Right cardiac atrium (tissue), 5 donors: ENCODE results near the gene COQ8B. TPM values are rescaled to one million over a fixed set of nuclear protein-coding genes. Genes with fewer than 3 reads are reported as not detected.

Experiments used
- ATAC-seq, 2 donors: fragments of 200-7000 bp; cut with Tn5 transposase; one replicate each; pipeline versions ENCODE4 v1.8.0 to v1.9.1; 2020; ENCODE audit warnings: moderate library complexity in 2 of 2, mild to moderate bottlenecking in 1 of 2
- DNase-seq, 3 donors: peaks; one replicate each; pipeline ENCODE4 v3.0.0-alpha.2; 2020
- H3K27ac ChIP-seq: one replicate; pipeline ENCODE4 v1.5.1; 2013; ENCODE audit warnings: mild to moderate bottlenecking, low read length, control low read depth, moderate library complexity
- H3K27me3 ChIP-seq: one replicate; pipeline ENCODE4 v1.6.1; 2013; ENCODE audit not compliant: control insufficient read depth, insufficient read depth
- H3K4me1 ChIP-seq: one replicate; pipeline ENCODE4 v1.6.1; 2013; ENCODE audit warnings: low read length; ENCODE audit not compliant: control insufficient read depth, insufficient read depth
- H3K4me3 ChIP-seq: one replicate; pipeline ENCODE4 v1.5.1; 2013; ENCODE audit warnings: low read length, control low read depth
- H3K9me3 ChIP-seq: one replicate; pipeline ENCODE4 v1.6.1; 2013; ENCODE audit warnings: low read length; ENCODE audit not compliant: control insufficient read depth
- WGBS: extraction: QIAGEN DNeasy Blood & Tissue Kit; methylation state at CpG from one replicate; pipeline ENCODE4 v1.1.7; 2013; 5-methylcytosine and 5-hydroxymethylcytosine counted together
- intact Hi-C, 4 donors: fragments of 100-400 bp; cut with DNase I; formaldehyde crosslinking; loops; one replicate each; pipeline versions ENCODE4 v1.11.0 to v1.14.0; 2022 to 2023
- polyA plus RNA-seq: library from polyadenylated mRNA; stranded (reverse); fragments of 200-250 nt; gene quantifications from one replicate; pipeline ENCODE4 v1.2.3, GENCODE V29; 2013
- total RNA-seq, 4 donors: library from RNA; stranded (reverse); fragmentation: NEBNext Ultra II Directional; extraction: Animal tissue kit (Norgen Biotek cat#: 25700); gene quantifications; one replicate each; pipeline ENCODE4 v1.2.1, GENCODE V29; 2021
- donor health status: healthy with polysubstance abuse.
- donor health status: DM: no; HTN: yes; CAD: no.
- donor health status: DM: no; HTN: no; CAD: no.
- donor health status: DM: no; HTN: yes; CAD: no; lungs with severe emphysema.
- donor health status: DM: yes; HTN: yes; CAD: no.

COQ8B gene
- total and polyA plus RNA-seq, 5 donors = 22.8 to 34.0 (median 25.5) TPM

DNA sequence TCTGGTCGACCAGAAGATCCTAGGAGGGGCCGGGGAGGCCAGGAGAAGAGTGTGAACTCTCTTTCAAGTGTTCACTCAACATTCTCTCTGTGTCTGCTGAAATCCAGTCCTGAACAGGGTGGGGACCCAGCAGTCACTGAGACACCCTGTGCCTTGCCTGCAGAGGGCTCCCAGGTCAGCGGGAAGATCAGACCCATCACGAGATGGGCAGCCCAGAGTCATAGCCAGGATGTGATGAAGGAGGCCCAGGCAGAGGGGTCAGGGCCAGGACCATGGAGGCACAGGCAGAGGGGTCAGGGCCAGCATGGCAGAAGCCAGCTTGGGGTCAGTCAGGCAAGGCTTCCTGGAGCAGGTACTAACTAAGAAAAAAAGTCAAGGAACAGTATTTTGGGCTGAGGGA is 35.6 kb downstream of the COQ8B start:
- DNase-seq = no peak
- intact Hi-C loops = no loop called here
- H3K27ac ChIP-seq = no peak overlapping the region
- H3K4me3 ChIP-seq = no peak overlapping the region
- WGBS = 83% methylated on average over 4 of the region's 4 CpGs
- no peak for ATAC-seq
- no peaks in the 10 kb centered on the region for H3K9me3 ChIP-seq
- H3K27me3 ChIP-seq = no peaks in the 10 kb centered on the region
- H3K4me1 ChIP-seq = no peaks in the 10 kb centered on the region

- no peaks in the 10 kb centered on the region for H3K4me1 ChIP-seq
- intact Hi-C loops = no loop called here
- no peak overlapping the region for H3K27ac ChIP-seq
- DNase-seq = no peak
- no peak overlapping the region for H3K4me3 ChIP-seq
- H3K9me3 ChIP-seq = no peaks in the 10 kb centered on the region
- no peaks in the 10 kb centered on the region for H3K27me3 ChIP-seq
- no peak for ATAC-seq
- WGBS = 94% methylated on average over 23 of the region's 23 CpGs
Observed at GRCh38 chr19:40677156-40677555, 39.5 kb downstream of the COQ8B start.

- DNase-seq (no peak), ATAC-seq (peak in 1 of 2 donors; percentile 6)
- H3K27ac ChIP-seq = no peak overlapping the region
- intact Hi-C loops = no loop called here
- H3K4me3 ChIP-seq = no peak overlapping the region
- no peaks in the 10 kb centered on the region for H3K4me1 ChIP-seq
- no peaks in the 10 kb centered on the region for H3K9me3 ChIP-seq
- no peaks in the 10 kb centered on the region for H3K27me3 ChIP-seq
- 81% methylated on average over 3 of the region's 3 CpGs for WGBS
Observed at GRCh38 chr19:40674291-40674690, 42.4 kb downstream of the COQ8B start.

- 96% methylated on average over 11 of the region's 11 CpGs for WGBS
- H3K4me3 ChIP-seq = no peak overlapping the region
- ATAC-seq = no peak
- H3K9me3 ChIP-seq = no peaks in the 10 kb centered on the region
- no peak overlapping the region for H3K27ac ChIP-seq
- no peaks in the 10 kb centered on the region for H3K27me3 ChIP-seq
- no peaks in the 10 kb centered on the region for H3K4me1 ChIP-seq
- DNase-seq = no peak
- intact Hi-C loops = no loop called here
Observed at GRCh38 chr19:40673397-40673796, 43.3 kb downstream of the COQ8B start.

DNA sequence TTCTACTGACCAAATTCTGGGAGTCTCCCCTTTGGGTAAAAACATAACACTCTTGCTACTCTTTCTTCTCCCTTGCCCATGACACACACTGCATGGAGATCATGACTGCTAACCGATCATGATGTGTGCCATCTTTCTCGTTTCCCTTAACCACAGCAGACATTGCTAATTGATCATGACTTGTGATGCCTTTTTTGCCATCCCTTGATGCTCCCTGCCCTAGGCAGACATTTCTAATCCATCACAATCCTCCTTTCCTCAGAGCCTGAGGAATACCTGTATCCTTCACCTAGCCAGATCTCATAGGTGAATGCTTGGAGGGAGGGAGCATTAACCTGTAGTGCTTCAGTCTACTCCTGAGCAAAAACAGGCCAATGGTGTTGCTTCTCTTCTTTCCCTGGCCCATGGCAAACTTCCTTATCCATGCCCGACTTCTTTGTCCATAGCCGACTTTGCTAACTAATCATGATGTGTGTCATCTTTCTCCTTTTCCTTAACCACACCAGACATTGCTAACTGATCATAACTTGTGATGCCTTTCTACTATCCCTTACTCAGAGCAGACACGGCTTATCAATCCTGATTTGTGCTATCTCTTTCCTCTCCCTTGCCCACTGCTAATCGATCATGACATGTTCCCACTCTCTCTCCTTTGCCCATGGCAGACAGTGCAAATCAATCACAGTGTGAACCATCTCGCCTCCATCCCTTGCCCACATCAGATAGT is 44.0 kb downstream of the COQ8B start:
- H3K4me3 ChIP-seq = no peak overlapping the region
- no peaks in the 10 kb centered on the region for H3K9me3 ChIP-seq
- 93% methylated on average over 7 of the region's 7 CpGs for WGBS
- H3K27me3 ChIP-seq = no peaks in the 10 kb centered on the region
- no peak overlapping the region for H3K27ac ChIP-seq
- ATAC-seq = no peak
- intact Hi-C loops = no loop called here
- no peak for DNase-seq
- no peaks in the 10 kb centered on the region for H3K4me1 ChIP-seq

DNA sequence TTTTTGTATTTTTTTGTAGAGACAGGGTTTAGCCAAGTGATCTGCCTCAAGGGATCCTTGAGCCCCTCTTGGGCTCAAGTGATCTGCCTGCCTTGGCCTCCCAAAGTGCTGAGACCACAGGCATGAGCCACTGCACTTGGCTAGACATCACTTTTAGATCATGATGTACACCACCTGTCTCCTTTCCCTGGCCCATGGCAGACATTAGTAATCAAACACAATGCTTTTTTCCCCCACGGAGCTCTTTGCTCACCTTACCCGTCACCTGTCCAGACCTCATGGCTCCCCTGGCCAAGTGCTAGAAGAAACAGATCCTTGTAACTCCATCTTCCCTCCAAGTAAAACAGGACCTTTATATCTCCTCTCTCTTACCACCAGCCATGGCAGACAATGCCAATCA is 44.6 kb downstream of the COQ8B start:
- no peaks in the 10 kb centered on the region for H3K27me3 ChIP-seq
- no peaks in the 10 kb centered on the region for H3K9me3 ChIP-seq
- no peak overlapping the region for H3K4me3 ChIP-seq
- ATAC-seq = no peak
- no peak for DNase-seq
- no peaks in the 10 kb centered on the region for H3K4me1 ChIP-seq
- intact Hi-C loops = no loop called here
- no peak overlapping the region for H3K27ac ChIP-seq
- 94% methylated on average over 2 of the region's 2 CpGs for WGBS

DNA sequence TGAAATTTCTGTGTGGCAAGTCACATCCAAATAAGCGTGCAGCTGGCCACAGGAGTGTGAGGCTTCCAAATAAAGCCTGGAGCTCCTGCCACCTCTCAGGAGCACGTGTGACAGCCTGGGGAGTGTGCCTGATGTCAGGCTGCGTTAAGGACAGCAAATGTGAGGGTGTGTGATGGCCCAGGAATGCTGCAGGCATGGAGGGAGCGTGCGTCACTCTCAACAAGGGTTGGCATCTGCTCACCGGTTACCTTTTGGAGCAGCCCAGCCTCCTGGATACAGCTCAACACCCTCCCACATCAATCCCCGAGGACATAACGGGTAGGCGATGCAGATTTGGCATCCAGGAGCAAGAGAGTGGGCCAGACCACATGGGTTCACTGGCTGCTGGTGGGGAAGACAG is 45.3 kb downstream of the COQ8B start:
- WGBS = 55% methylated on average over 9 of the region's 9 CpGs

DNA sequence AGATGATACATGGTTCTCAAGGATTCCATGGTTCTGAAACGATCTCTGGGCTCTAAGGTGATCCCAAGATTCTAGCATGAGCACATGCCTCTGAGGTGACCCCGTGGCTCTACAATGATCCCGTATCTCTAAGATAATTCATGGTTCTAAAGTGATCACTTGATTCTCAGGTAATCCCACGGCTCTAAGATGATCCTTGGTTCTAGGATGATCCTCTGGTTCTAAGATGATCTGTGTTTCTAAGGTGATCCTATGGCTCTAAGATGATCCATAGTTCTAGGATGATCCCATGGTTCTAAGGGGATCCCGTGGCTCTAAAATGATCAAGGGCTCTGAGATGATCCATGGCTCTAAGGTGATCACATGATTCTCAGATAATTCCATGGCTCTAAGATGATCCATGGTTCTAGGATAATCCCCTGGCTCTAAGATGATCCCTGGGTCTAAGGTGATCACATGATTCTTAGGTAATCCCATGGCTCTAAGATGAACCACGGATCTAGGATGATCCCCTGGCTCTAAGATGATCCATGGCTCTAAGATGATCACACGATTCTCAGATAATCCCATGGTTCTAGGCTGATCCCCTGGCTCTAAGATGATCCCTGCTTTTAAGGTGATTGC is 47.6 kb downstream of the COQ8B start:
- Histone ChIP-seq H3K9me3 (no peaks in the 10 kb centered on the region), H3K27me3 (no peaks in the 10 kb centered on the region), H3K4me3 (no peak overlapping the region), H3K27ac (no peak overlapping the region), H3K4me1 (no peaks in the 10 kb centered on the region)
- DNase-seq (no peak), ATAC-seq (no peak)
- 96% methylated on average over 7 of the region's 7 CpGs for WGBS
- intact Hi-C loops = loop anchor here in 1 of 4 donors (10.0 kb wide), 1 partner anchor 46 kb away; the partner anchor contains the start of genes COQ8B and ITPKC

More for the DNA sequence above, 45.3 kb downstream of the COQ8B start:
- Histone ChIP-seq H3K4me1 (no peaks in the 10 kb centered on the region), H3K27ac (peak overlapping the region; percentile 2), H3K4me3 (no peak overlapping the region), H3K27me3 (no peaks in the 10 kb centered on the region), H3K9me3 (no peaks in the 10 kb centered on the region)
- intact Hi-C loops = no loop called here
- peak in 2 of 3 donors; percentile 53 to 59 for DNase-seq
- ATAC-seq = peak; percentile 45 to 84

GRCh38 chr19:40667602-40668001 is 49.1 kb downstream of the COQ8B start:
- DNase-seq = peak in 1 of 3 donors; percentile 58
- no peak overlapping the region for H3K27ac ChIP-seq
- H3K4me1 ChIP-seq = peaks cover 3% of the 10 kb centered on the region
- H3K27me3 ChIP-seq = no peaks in the 10 kb centered on the region
- intact Hi-C loops = loop anchor here in 1 of 4 donors (10.0 kb wide), 1 partner anchor 47 kb away; the partner anchor contains the start of genes COQ8B and ITPKC
- WGBS = 95% methylated on average over 14 of the region's 14 CpGs
- H3K9me3 ChIP-seq = no peaks in the 10 kb centered on the region
- H3K4me3 ChIP-seq = no peak overlapping the region
- ATAC-seq = no peak

GRCh38 chr19:40666803-40667438 is 49.8 kb downstream of the COQ8B start:
- intact Hi-C loops = loop anchor here in 1 of 4 donors (10.0 kb wide), 1 partner anchor 48 kb away; the partner anchor contains the start of genes COQ8B and ITPKC
- peaks cover 3% of the 10 kb centered on the region for H3K4me1 ChIP-seq
- H3K27ac ChIP-seq = no peak overlapping the region
- H3K4me3 ChIP-seq = no peak overlapping the region
- H3K9me3 ChIP-seq = no peaks in the 10 kb centered on the region
- WGBS = 89% methylated on average over 14 of the region's 14 CpGs
- no peak for ATAC-seq
- H3K27me3 ChIP-seq = no peaks in the 10 kb centered on the region
- no peak for DNase-seq
